KMS-11 (cell line): ENCODE results near the gene IQSEC1.

Source experiments
- H2AFZ ChIP-seq: fragments of 200-600 bp; sonication (generic); 2 replicates; pipeline ENCODE4 v1.6.1; 2016; ENCODE audit warnings: antibody characterized with exemption, mixed run types, low read depth
- H3K27ac ChIP-seq: fragments of 200-600 bp; sonication (generic); 2 replicates; pipeline ENCODE4 v1.6.1; 2016; ENCODE audit warnings: mild to moderate bottlenecking, mixed run types
- H3K27me3 ChIP-seq: fragments of 200-600 bp; sonication (generic); 2 replicates; pipeline ENCODE4 v1.6.1; 2017; ENCODE audit warnings: mild to moderate bottlenecking, low read depth, mixed run types, moderate library complexity; ENCODE audit not compliant: insufficient read depth
- H3K36me3 ChIP-seq: fragments of 200-600 bp; sonication (generic); 2 replicates; pipeline ENCODE4 v1.6.1; 2017; ENCODE audit warnings: mild to moderate bottlenecking, mixed run types; ENCODE audit not compliant: insufficient read depth
- H3K4me1 ChIP-seq: fragments of 200-600 bp; sonication (generic); 2 replicates; pipeline ENCODE4 v1.6.1; 2016; ENCODE audit warnings: mild to moderate bottlenecking, low read depth, mixed run types; ENCODE audit not compliant: poor library complexity, severe bottlenecking
- H3K4me2 ChIP-seq: fragments of 200-600 bp; sonication (generic); 2 replicates; pipeline ENCODE4 v1.7.0; 2016; ENCODE audit warnings: mild to moderate bottlenecking, mixed run types
- H3K4me3 ChIP-seq: fragments of 200-600 bp; sonication (generic); IDR thresholded peaks from 2 replicates; pipeline ENCODE4 v1.6.1; 2017; ENCODE audit warnings: low read depth, low read length, mixed read lengths; ENCODE audit not compliant: insufficient read depth
- H3K79me2 ChIP-seq: fragments of 200-600 bp; sonication (generic); 2 replicates; pipeline ENCODE4 v1.6.1; 2016; ENCODE audit warnings: low read depth, mixed run types; ENCODE audit not compliant: insufficient read depth
- H3K9ac ChIP-seq: fragments of 200-600 bp; sonication (generic); 2 replicates; pipeline ENCODE4 v1.6.1; 2016; ENCODE audit warnings: mild to moderate bottlenecking, mixed run types
- H4K20me1 ChIP-seq: fragments of 200-600 bp; sonication (generic); 2 replicates; pipeline ENCODE4 v1.6.1; 2016; ENCODE audit warnings: mild to moderate bottlenecking, mixed run types; ENCODE audit not compliant: insufficient read depth
- TF ChIP-seq, protein P1 (sequence below): fragments of 200-600 bp; sonication (generic); conservative IDR thresholded peaks from 2 replicates; pipeline ENCODE4 v1.6.1; 2017; ENCODE audit warnings: low read depth, mild to moderate bottlenecking, antibody characterized with exemption, low read length, moderate library complexity, mixed read lengths

Gene IQSEC1

DNA sequence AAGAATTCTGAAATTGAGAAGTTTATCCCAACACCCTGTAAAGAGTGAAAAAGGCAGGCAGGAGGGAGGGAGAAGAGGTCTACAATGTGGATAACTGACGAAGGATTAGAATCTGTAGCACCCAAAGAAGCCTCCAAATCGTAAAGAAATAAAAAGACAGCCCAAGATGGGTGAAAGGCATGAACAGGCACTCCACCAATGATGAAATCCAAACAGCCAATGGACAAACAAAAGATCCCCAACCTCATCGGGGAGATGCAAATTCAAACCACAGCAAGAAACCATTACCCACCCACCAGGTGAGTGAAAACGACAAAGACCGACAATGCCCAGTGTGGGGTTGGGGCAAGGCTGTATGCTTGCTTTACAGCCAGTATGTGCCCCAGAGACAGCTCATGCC, 85.6 kb downstream of the IQSEC1 start:
- Histone ChIP-seq H3K27ac (no peak overlapping the region), H3K9ac (no peak overlapping the region), H2AFZ (no peak overlapping the region), H3K4me2 (no peak overlapping the region), H3K27me3 (no peaks in the 10 kb centered on the region), H3K36me3 (no peaks in the 10 kb centered on the region), H3K4me1 (peaks cover 16% of the 10 kb centered on the region), H3K79me2 (no peaks in the 10 kb centered on the region), H4K20me1 (no peaks in the 10 kb centered on the region), H3K4me3 (no peak overlapping the region)
- TF ChIP-seq, protein P1, sequence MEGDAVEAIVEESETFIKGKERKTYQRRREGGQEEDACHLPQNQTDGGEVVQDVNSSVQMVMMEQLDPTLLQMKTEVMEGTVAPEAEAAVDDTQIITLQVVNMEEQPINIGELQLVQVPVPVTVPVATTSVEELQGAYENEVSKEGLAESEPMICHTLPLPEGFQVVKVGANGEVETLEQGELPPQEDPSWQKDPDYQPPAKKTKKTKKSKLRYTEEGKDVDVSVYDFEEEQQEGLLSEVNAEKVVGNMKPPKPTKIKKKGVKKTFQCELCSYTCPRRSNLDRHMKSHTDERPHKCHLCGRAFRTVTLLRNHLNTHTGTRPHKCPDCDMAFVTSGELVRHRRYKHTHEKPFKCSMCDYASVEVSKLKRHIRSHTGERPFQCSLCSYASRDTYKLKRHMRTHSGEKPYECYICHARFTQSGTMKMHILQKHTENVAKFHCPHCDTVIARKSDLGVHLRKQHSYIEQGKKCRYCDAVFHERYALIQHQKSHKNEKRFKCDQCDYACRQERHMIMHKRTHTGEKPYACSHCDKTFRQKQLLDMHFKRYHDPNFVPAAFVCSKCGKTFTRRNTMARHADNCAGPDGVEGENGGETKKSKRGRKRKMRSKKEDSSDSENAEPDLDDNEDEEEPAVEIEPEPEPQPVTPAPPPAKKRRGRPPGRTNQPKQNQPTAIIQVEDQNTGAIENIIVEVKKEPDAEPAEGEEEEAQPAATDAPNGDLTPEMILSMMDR: no peak

DNA sequence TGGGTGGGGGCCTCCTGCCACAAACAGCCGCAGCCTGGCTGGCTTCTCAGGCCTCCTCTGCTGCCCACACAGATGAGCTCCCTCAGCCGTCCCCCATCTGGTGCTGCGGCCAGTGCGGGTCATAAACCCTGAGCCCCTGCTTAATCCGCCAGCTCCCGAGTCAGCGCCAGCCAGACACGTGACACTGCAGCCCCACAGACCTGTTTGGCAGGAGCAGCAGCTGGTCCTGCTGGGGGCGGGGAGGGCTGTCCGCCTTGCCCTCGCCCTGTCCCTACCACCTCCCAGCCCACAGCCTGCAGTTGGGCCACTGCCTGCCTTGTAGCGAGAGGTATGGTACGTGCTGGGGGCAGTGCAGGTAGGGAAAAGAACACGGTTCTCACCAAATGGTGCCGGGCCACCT, 86.2 kb downstream of the IQSEC1 start:
- H3K79me2 ChIP-seq: no peaks in the 10 kb centered on the region
- no peak overlapping the region for H3K9ac ChIP-seq

DNA sequence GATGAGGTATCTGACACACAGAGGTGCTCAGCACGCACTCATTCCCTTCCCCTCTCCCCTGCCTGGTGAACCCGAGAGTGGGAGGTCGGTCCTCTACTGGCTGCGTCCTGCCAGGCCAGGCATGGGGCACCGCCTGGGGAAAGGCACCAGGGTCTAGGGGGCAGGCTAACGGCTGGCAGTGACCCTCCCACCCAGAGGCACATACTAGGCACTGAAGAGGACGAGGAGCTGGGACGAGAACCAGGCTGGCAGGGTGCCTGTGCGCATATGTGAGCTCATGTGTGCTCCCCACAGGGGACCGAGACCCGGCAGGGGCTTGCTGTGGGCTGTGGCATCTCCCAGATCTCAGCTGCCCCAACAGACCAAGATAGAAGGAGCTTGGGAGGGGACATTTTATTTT, 86.7 kb downstream of the IQSEC1 start:
- TF ChIP-seq, protein P1: no peak
- H3K9ac ChIP-seq: no peak overlapping the region
- peaks cover 27% of the 10 kb centered on the region for H3K4me1 ChIP-seq

More for the DNA sequence above, 86.2 kb downstream of the IQSEC1 start:
- TF ChIP-seq, protein P1: no peak
- Histone ChIP-seq H3K4me3 (no peak overlapping the region), H3K4me2 (no peak overlapping the region), H3K36me3 (no peaks in the 10 kb centered on the region), H3K27ac (no peak overlapping the region), H2AFZ (no peak overlapping the region), H3K27me3 (no peaks in the 10 kb centered on the region), H3K4me1 (peaks cover 22% of the 10 kb centered on the region), H4K20me1 (no peaks in the 10 kb centered on the region)

DNA sequence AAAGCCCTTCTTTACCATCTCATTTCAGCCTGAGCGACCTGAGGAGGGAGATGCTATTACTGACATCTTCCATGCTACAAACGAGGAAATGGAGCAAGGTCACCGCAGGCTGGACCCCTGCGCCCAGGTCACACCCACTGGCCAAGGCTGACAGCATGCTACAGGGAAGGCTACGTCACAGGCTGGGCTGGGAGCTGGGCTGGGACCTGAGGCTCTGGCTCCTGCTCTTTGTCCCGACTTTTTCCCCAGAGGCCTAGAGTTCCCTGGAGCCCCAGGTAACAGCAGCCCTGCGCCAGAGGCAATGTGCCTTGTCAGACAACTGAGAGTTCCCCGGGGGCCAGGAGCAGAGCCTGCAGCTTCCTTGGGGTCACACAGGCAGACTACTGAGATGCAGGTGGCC, 87.2 kb downstream of the IQSEC1 start:
- Histone ChIP-seq H3K79me2 (no peaks in the 10 kb centered on the region), H2AFZ (no peak overlapping the region), H3K4me3 (no peak overlapping the region), H3K36me3 (no peaks in the 10 kb centered on the region), H3K4me2 (no peak overlapping the region), H3K27me3 (no peaks in the 10 kb centered on the region), H3K27ac (no peak overlapping the region), H3K4me1 (peaks cover 29% of the 10 kb centered on the region), H3K9ac (no peak overlapping the region), H4K20me1 (no peaks in the 10 kb centered on the region)
- TF ChIP-seq, protein P1: no peak

More for the DNA sequence above, 86.7 kb downstream of the IQSEC1 start:
- H3K36me3 ChIP-seq: no peaks in the 10 kb centered on the region
- H3K27ac ChIP-seq: no peak overlapping the region
- no peaks in the 10 kb centered on the region for H3K79me2 ChIP-seq
- no peak overlapping the region for H3K4me3 ChIP-seq
- no peak overlapping the region for H3K4me2 ChIP-seq
- no peaks in the 10 kb centered on the region for H3K27me3 ChIP-seq
- no peaks in the 10 kb centered on the region for H4K20me1 ChIP-seq
- no peak overlapping the region for H2AFZ ChIP-seq
